ENCODE data around the gene PPP4R2. TPM values are rescaled to one million over a fixed set of nuclear protein-coding genes. Genes with fewer than 3 reads are reported as not detected.

PPP4R2 gene
- total and polyA plus RNA-seq, 2 donors (not counting 3 experiments of a cell fraction or from before 2014, with no cell fraction given), result 6.5 to 74.4 TPM

DNA sequence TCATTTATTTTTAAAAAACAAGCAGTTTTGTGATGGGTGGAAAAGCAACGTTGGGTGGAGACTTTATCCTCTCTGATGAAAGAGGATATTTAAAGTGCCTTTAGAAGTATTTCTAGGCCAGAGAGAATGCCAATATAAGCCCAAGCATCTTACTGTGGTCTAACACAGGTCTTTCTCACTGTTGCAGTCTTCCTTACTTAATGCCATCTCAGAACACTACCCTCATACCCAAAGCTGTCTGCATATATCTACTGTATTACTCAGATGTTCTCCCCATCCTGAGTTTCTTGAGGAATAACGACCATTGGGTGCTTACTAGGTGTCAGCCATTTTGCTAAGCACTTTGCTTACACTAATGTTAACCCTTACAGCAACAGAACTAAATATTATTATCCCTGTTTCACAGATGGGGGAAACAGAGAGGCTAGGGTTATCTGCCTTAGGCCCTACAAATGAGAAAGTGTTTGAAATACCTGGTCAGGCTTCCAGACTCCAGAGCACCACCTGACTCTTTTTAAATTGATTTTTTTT, 35.0 kb downstream of the PPP4R2 start:
- H3K9me3 ChIP-seq (replicated peaks; ENCODE audit: control insufficient read depth, insufficient read depth, low read length), result no peaks in the 10 kb centered on the region
- no peak for TF ChIP-seq POLR2A (IDR thresholded peaks at IDR 0.05; ENCODE audit: low read depth, low read length)
- no peak for TF ChIP-seq MYC (IDR thresholded peaks at IDR 0.05; ENCODE audit: low read depth, low read length)
- no peak for TF ChIP-seq FOS (IDR thresholded peaks at IDR 0.05; ENCODE audit: borderline replicate concordance, insufficient read depth, low read length)
- TF ChIP-seq, protein P1, sequence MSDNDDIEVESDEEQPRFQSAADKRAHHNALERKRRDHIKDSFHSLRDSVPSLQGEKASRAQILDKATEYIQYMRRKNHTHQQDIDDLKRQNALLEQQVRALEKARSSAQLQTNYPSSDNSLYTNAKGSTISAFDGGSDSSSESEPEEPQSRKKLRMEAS (IDR thresholded peaks at IDR 0.05; ENCODE audit: insufficient read depth, insufficient read length), result no peak
- ChIA-PET POLR2A (no interaction called here), CTCF (interaction anchor here (1.2 kb wide), 1 partner anchor 35 kb away, joined by 3 read pairs; the partner anchor contains the start of gene PPP4R2)
- DNase-seq (ENCODE audit: low read depth, low spot score) (no peak), FAIRE-seq (no peak)
- H3K27me3 ChIP-seq (ENCODE audit: control insufficient read depth in 2 of 2, insufficient read depth in 2 of 2, low read length in 2 of 2), result no peaks in the 10 kb centered on the region
- dilution Hi-C loops (cut with MboI; ENCODE audit: extremely low pct_ligation_motif_present, low sequenced_read_pairs) (no loop called here), intact Hi-C loops (cut with micrococcal nuclease) (no loop called here)
- H3K36me3 ChIP-seq (ENCODE audit: control insufficient read depth in 2 of 2, extremely low read depth in 1 of 2, insufficient read depth in 2 of 2, low read length in 2 of 2), result no peaks in the 10 kb centered on the region
- no TSS peak for BruUV-seq (replicated peaks)
- no peak overlapping the region for H3K4me3 ChIP-seq (replicated peaks in 1 of 3; ENCODE audit: insufficient read depth in 1 of 3, low read depth in 1 of 3, low read length in 3 of 3)
- H3K4me2 ChIP-seq (ENCODE audit: insufficient read depth, low read length), result no peak overlapping the region
- no peak overlapping the region for H3K27ac ChIP-seq (ENCODE audit: insufficient read depth, low read depth, low read length)
- peaks cover 3% of the 10 kb centered on the region for H3K9me1 ChIP-seq (replicated peaks; ENCODE audit: control insufficient read depth, extremely low read depth, insufficient read depth, low read length)
- peaks cover 22% of the 10 kb centered on the region for H4K20me1 ChIP-seq (replicated peaks; ENCODE audit: control insufficient read depth, extremely low read depth, insufficient read depth, low read length)
- H3K79me2 ChIP-seq (ENCODE audit: control insufficient read depth, insufficient read depth, low read length), result peaks cover 100% of the 10 kb centered on the region
- H3K9ac ChIP-seq (replicated peaks; ENCODE audit: extremely low read depth, insufficient read depth, low read length), result no peak overlapping the region
- peaks cover 26% of the 10 kb centered on the region for H3K4me1 ChIP-seq (ENCODE audit: control insufficient read depth, extremely low read depth, insufficient read depth, low read length)
- H2AFZ ChIP-seq (ENCODE audit: low read depth, low read length), result no peak overlapping the region

DNA sequence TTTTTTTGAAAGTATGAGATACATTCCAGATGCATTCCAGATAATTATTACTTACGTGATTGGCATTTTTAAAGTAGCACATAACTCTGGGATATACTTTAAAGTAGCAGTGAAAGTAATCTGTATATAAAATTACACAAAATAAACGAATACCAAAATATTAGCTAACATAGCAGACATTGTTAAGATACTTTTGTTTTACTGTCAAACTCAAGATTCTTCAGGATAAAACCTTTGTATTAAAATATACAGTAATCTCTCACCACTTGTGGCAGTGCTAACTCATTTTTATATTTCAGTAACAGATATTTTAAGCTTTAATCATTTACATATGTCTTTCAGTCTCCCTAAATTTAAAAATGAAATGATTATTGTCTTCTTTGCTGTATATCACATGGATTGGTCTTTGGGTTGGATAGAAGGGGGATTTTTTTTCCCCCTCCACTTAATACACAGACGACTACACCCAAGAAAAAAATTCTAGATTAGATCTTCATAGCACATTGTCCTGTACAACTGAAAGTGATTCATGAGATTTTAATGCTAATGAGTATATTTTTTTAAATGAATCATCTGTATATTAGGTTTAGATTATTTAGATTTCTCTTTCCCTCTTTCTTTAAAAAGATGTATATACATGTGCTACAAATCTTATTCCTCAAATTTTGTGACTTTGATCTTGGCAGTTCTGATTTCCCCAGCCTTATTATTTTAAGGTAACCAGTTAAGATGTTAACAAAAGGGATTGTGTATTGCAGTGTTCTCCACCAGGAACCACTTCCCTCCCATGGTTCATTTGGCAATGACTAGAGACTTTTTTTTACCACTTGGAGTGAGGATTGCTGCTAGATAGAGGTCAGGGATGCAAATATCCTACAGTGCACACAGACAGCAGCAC, 40.3 kb downstream of the PPP4R2 start:
- peaks cover 19% of the 10 kb centered on the region for H3K4me1 ChIP-seq (ENCODE audit: control insufficient read depth, extremely low read depth, insufficient read depth, low read length)
- peak overlapping the region; percentile 33 for H3K27ac ChIP-seq (ENCODE audit: insufficient read depth, low read depth, low read length)
- H4K20me1 ChIP-seq (replicated peaks; ENCODE audit: control insufficient read depth, extremely low read depth, insufficient read depth, low read length), result peaks cover 36% of the 10 kb centered on the region
- POLR2A ChIA-PET, result no interaction called here
- H2AFZ ChIP-seq (ENCODE audit: low read depth, low read length), result no peak overlapping the region
- CTCF ChIA-PET, result interaction anchor here (1.0 to 2.5 kb wide), 2 partner anchors 19 to 186 kb away, joined by 3 to 7 read pairs; no protein-coding TSS in a partner anchor
- no peaks in the 10 kb centered on the region for H3K36me3 ChIP-seq (ENCODE audit: control insufficient read depth in 2 of 2, extremely low read depth in 1 of 2, insufficient read depth in 2 of 2, low read length in 2 of 2)
- no peak overlapping the region for H3K4me3 ChIP-seq (replicated peaks in 1 of 3; ENCODE audit: insufficient read depth in 1 of 3, low read depth in 1 of 3, low read length in 3 of 3)
- no peaks in the 10 kb centered on the region for H3K9me3 ChIP-seq (replicated peaks; ENCODE audit: control insufficient read depth, insufficient read depth, low read length)
- TF ChIP-seq FOS (IDR thresholded peaks at IDR 0.05; ENCODE audit: borderline replicate concordance, insufficient read depth, low read length), result peak; percentile 15
- TF ChIP-seq, protein P2, sequence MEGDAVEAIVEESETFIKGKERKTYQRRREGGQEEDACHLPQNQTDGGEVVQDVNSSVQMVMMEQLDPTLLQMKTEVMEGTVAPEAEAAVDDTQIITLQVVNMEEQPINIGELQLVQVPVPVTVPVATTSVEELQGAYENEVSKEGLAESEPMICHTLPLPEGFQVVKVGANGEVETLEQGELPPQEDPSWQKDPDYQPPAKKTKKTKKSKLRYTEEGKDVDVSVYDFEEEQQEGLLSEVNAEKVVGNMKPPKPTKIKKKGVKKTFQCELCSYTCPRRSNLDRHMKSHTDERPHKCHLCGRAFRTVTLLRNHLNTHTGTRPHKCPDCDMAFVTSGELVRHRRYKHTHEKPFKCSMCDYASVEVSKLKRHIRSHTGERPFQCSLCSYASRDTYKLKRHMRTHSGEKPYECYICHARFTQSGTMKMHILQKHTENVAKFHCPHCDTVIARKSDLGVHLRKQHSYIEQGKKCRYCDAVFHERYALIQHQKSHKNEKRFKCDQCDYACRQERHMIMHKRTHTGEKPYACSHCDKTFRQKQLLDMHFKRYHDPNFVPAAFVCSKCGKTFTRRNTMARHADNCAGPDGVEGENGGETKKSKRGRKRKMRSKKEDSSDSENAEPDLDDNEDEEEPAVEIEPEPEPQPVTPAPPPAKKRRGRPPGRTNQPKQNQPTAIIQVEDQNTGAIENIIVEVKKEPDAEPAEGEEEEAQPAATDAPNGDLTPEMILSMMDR (IDR thresholded peaks at IDR 0.05; ENCODE audit: extremely low read depth in 1 of 2, insufficient read depth in 1 of 2, low read depth in 1 of 2, low read length in 2 of 2), result no peak
- no peak for TF ChIP-seq POLR2A (IDR thresholded peaks at IDR 0.05; ENCODE audit: low read depth, low read length)
- no peak for TF ChIP-seq POLR2AphosphoS5 (IDR thresholded peaks at IDR 0.05; ENCODE audit: insufficient read depth, low read depth, low read length)
- TF ChIP-seq GATA2 (IDR thresholded peaks at IDR 0.05; ENCODE audit: insufficient read depth, insufficient read length, low read depth, low read length), result peak; percentile 28
- intact Hi-C loops (cut with micrococcal nuclease) (loop anchor here (1.0 kb wide), 1 partner anchor 9 kb away; no protein-coding TSS in a partner anchor), dilution Hi-C loops (cut with MboI; ENCODE audit: extremely low pct_ligation_motif_present, low sequenced_read_pairs) (no loop called here)
- H3K9ac ChIP-seq (replicated peaks; ENCODE audit: extremely low read depth, insufficient read depth, low read length), result no peak overlapping the region
- H3K9me1 ChIP-seq (replicated peaks; ENCODE audit: control insufficient read depth, extremely low read depth, insufficient read depth, low read length), result no peaks in the 10 kb centered on the region
- H3K27me3 ChIP-seq (ENCODE audit: control insufficient read depth in 2 of 2, insufficient read depth in 2 of 2, low read length in 2 of 2), result no peaks in the 10 kb centered on the region
- peaks cover 99% of the 10 kb centered on the region for H3K79me2 ChIP-seq (ENCODE audit: control insufficient read depth, insufficient read depth, low read length)
- DNase-seq (ENCODE audit: low read depth, low spot score) (peak; percentile 58), FAIRE-seq (no peak)
- peak overlapping the region; percentile 53 for H3K4me2 ChIP-seq (ENCODE audit: insufficient read depth, low read length)
- no TSS peak for BruUV-seq (replicated peaks)

Data from endothelial cell of umbilical vein (primary cell).